GM23338 (cell line): ENCODE data around the gene MS4A4A. TPM values are rescaled to one million over a fixed set of nuclear protein-coding genes. Genes with fewer than 3 reads are reported as not detected.
"Not testable (repeated sequence)": the region's sequence is repeated elsewhere in the genome, so short reads cannot be mapped to it uniquely, and the experiment has no call there.

Experiments
- ATAC-seq: fragments of 200-7000 bp; cut with Tn5 transposase; 3 replicates; pipeline ENCODE4 v1.9.1; 2020
- DNase-seq: peaks from one replicate; pipeline ENCODE4 v3.0.0-alpha.2; 2015; ENCODE audit warnings: low spot score
- H2AFZ ChIP-seq: fragments of 200-600 bp; sonication (generic); 2 replicates; pipeline ENCODE4 v1.8.0; 2016; ENCODE audit warnings: antibody characterized with exemption, mild to moderate bottlenecking, moderate library complexity
- H3F3A ChIP-seq: fragments of 200-600 bp; sonication (generic); replicated peaks from 2 replicates; pipeline ENCODE4 v1.8.0; 2017; ENCODE audit warnings: antibody characterized with exemption, mixed run types, low read depth
- H3K27ac ChIP-seq: fragments of 200-600 bp; sonication (generic); 2 replicates; pipeline ENCODE4 v1.6.1; 2016; ENCODE audit warnings: low read depth
- H3K27me3 ChIP-seq: fragments of 200-600 bp; sonication (generic); 2 replicates; pipeline ENCODE4 v1.8.0; 2016; ENCODE audit warnings: mild to moderate bottlenecking, mixed run types, moderate library complexity; ENCODE audit not compliant: insufficient read depth
- H3K36me3 ChIP-seq: fragments of 200-600 bp; sonication (generic); 2 replicates; pipeline ENCODE4 v1.8.0; 2016; ENCODE audit warnings: mild to moderate bottlenecking; ENCODE audit not compliant: insufficient read depth
- H3K4me1 ChIP-seq: fragments of 200-600 bp; sonication (generic); 2 replicates; pipeline ENCODE4 v1.8.0; 2016; ENCODE audit warnings: mild to moderate bottlenecking, moderate library complexity; ENCODE audit not compliant: insufficient read depth
- H3K4me2 ChIP-seq: fragments of 200-600 bp; sonication (generic); 2 replicates; pipeline ENCODE4 v1.7.1; 2017; ENCODE audit warnings: mixed run types
- H3K4me3 ChIP-seq: fragments of 200-600 bp; sonication (generic); 2 replicates; pipeline ENCODE4 v1.6.1; 2016; ENCODE audit warnings: mixed run types
- H3K79me2 ChIP-seq: fragments of 200-600 bp; sonication (generic); replicated peaks from 2 replicates; pipeline ENCODE4 v1.8.0; 2017; ENCODE audit warnings: mild to moderate bottlenecking; ENCODE audit not compliant: insufficient read depth
- H3K9me2 ChIP-seq: fragments of 200-600 bp; sonication (generic); 2 replicates; pipeline ENCODE4 v1.8.0; 2017; ENCODE audit not compliant: insufficient read depth
- H4K20me1 ChIP-seq: fragments of 200-600 bp; sonication (generic); replicated peaks from 2 replicates; pipeline ENCODE4 v1.8.0; 2017; ENCODE audit warnings: mild to moderate bottlenecking; ENCODE audit not compliant: insufficient read depth
- H3K27ac Mint-ChIP-seq: 2 replicates; pipeline ENCODE4 v1.8.0; 2020; ENCODE audit warnings: inconsistent platforms, mild to moderate bottlenecking, moderate library complexity, mixed read lengths
- H3K27me3 Mint-ChIP-seq: 3 replicates; pipeline ENCODE4 v1.8.0; 2022; ENCODE audit warnings: low read depth, mild to moderate bottlenecking, moderate library complexity, mixed read lengths, inconsistent platforms; ENCODE audit not compliant: insufficient read depth, poor library complexity
- H3K36me3 Mint-ChIP-seq: 3 replicates; pipeline ENCODE4 v1.8.0; 2021; ENCODE audit warnings: low read depth, mild to moderate bottlenecking, inconsistent platforms, moderate library complexity, mixed read lengths
- H3K4me1 Mint-ChIP-seq: 3 replicates; pipeline ENCODE4 v1.8.0; 2020; ENCODE audit warnings: mild to moderate bottlenecking, inconsistent platforms, mixed read lengths
- H3K4me3 Mint-ChIP-seq: 3 replicates; pipeline ENCODE4 v1.8.0; 2021; ENCODE audit warnings: moderate library complexity, mild to moderate bottlenecking, inconsistent platforms, mixed read lengths
- H3K9me3 Mint-ChIP-seq: 3 replicates; pipeline ENCODE4 v1.8.0; 2020; ENCODE audit warnings: moderate library complexity, mild to moderate bottlenecking, inconsistent platforms, mixed read lengths
- CTCF ChIP-seq, 2 experiments: fragments of 200-600 bp in 1 of 2; sonication (generic) in 1 of 2; conservative IDR thresholded peaks; 2 replicates each; pipeline versions ENCODE4 v1.5.1 to v1.6.1; 2016 to 2017; ENCODE audit warnings: antibody characterized with exemption in 2 of 2, low read depth in 2 of 2, mild to moderate bottlenecking in 2 of 2, moderate library complexity in 1 of 2
- EZH2 ChIP-seq: fragments of 200-600 bp; sonication (generic); IDR thresholded peaks from one replicate; pipeline ENCODE4 v1.8.0; 2017; ENCODE audit warnings: antibody characterized with exemption, mild to moderate bottlenecking, low read depth; ENCODE audit not compliant: unreplicated experiment
- JUNB ChIP-seq: IDR thresholded peaks from one replicate; pipeline ENCODE4 v1.6.1; 2016; ENCODE audit warnings: antibody characterized with exemption; ENCODE audit not compliant: unreplicated experiment
- NANOG ChIP-seq: IDR thresholded peaks from 2 replicates; pipeline ENCODE4 v1.6.1; 2016; ENCODE audit warnings: antibody characterized with exemption, borderline replicate concordance
- REST ChIP-seq: IDR thresholded peaks from one replicate; pipeline ENCODE4 v1.6.1; 2018; ENCODE audit warnings: antibody characterized with exemption; ENCODE audit not compliant: unreplicated experiment
- STAT1 ChIP-seq: IDR thresholded peaks from one replicate; pipeline ENCODE4 v1.6.1; 2016; ENCODE audit warnings: antibody characterized with exemption; ENCODE audit not compliant: unreplicated experiment
- ZNF114 ChIP-seq: fragments of 250-450 bp; sonication (Bioruptor Pico); IDR thresholded peaks from 2 replicates; pipeline ENCODE4 v1.5.0; 2020; ENCODE audit warnings: mild to moderate bottlenecking, moderate library complexity
- polyA plus RNA-seq: library from polyadenylated mRNA; unstranded; fragments of >200 nt; fragmentation: Nextera tagmentation; extraction: Ambion mirVana; gene quantifications from 2 replicates; pipeline ENCODE4 v1.2.1, GENCODE V29; 2016
- total RNA-seq: library from RNA; depleted of rRNA; stranded (reverse); fragments of >200 nt; shearing (Covaris generic); gene quantifications from 2 replicates; pipeline ENCODE4 v1.2.3, GENCODE V29; 2014

Gene MS4A4A
- total and polyA plus RNA-seq, 2 experiments from 2014 or later, result not detected

- Histone ChIP-seq H4K20me1 (no peaks in the 10 kb centered on the region), H3K4me1 (peaks cover 15% of the 10 kb centered on the region), H3K79me2 (no peaks in the 10 kb centered on the region), H3K9me2 (no peaks in the 10 kb centered on the region), H3K4me3 (no peak overlapping the region), H2AFZ (no peak overlapping the region), H3K36me3 (no peaks in the 10 kb centered on the region), H3K27ac (no peak overlapping the region), H3F3A (no peaks in the 10 kb centered on the region), H3K27me3 (no peaks in the 10 kb centered on the region), H3K4me2 (no peak overlapping the region)
- Mint-ChIP-seq H3K4me3 (no peak overlapping the region), H3K36me3 (peaks cover 24% of the 10 kb centered on the region), H3K27ac (no peak overlapping the region), H3K9me3 (peaks cover 18% of the 10 kb centered on the region), H3K4me1 (peaks cover 29% of the 10 kb centered on the region), H3K27me3 (peaks cover 4% of the 10 kb centered on the region)
- ATAC-seq (no peak), DNase-seq (no peak)
- TF ChIP-seq ZNF114 (CRISPR knock-in tag) (no peak), EZH2 (no peak), CTCF (conservative IDR thresholded peaks at IDR 0.05; ENCODE audit: low read depth in 2 of 2) (no peak), STAT1 (no peak), JUNB (no peak), REST (no peak), NANOG (no peak)
Observed at GRCh38 chr11:60282286-60282685, 1.8 kb downstream of the MS4A4A start.

GRCh38 chr11:60285411-60286126 lies 5.1 kb downstream of the MS4A4A start:
- Histone ChIP-seq H3K4me2 (peak overlapping the region; percentile 22), H3K4me1 (peaks cover 15% of the 10 kb centered on the region), H3K27ac (peak overlapping the region; percentile 55; the same call in 1 of the 2 replicates)
- not testable (repeated sequence) for H3F3A ChIP-seq, H3K27me3 ChIP-seq, H3K4me3 ChIP-seq, H3K79me2 ChIP-seq, H3K36me3 ChIP-seq, H2AFZ ChIP-seq, H3K27ac Mint-ChIP-seq, H3K27me3 Mint-ChIP-seq, H3K9me2 ChIP-seq, H4K20me1 ChIP-seq
- Mint-ChIP-seq H3K4me3 (peak overlapping the region; percentile 21; the same call in 1 of the 3 replicates), H3K9me3 (peaks cover 45% of the 10 kb centered on the region), H3K36me3 (peaks cover 44% of the 10 kb centered on the region), H3K4me1 (peaks cover 29% of the 10 kb centered on the region)
- ATAC-seq (peak; percentile 62), DNase-seq (peak; percentile 72)
